Midbrain (tissue), 1 donor: ENCODE results near the gene PLPPR1.
"Not testable (repeated sequence)": the region's sequence is repeated elsewhere in the genome, so short reads cannot be mapped to it uniquely, and the experiment has no call there.

Experiments
- DNase-seq: peaks from one replicate; lab custom pipeline; 2025; lab: John Stamatoyannopoulos, UW

Gene PLPPR1

DNA sequence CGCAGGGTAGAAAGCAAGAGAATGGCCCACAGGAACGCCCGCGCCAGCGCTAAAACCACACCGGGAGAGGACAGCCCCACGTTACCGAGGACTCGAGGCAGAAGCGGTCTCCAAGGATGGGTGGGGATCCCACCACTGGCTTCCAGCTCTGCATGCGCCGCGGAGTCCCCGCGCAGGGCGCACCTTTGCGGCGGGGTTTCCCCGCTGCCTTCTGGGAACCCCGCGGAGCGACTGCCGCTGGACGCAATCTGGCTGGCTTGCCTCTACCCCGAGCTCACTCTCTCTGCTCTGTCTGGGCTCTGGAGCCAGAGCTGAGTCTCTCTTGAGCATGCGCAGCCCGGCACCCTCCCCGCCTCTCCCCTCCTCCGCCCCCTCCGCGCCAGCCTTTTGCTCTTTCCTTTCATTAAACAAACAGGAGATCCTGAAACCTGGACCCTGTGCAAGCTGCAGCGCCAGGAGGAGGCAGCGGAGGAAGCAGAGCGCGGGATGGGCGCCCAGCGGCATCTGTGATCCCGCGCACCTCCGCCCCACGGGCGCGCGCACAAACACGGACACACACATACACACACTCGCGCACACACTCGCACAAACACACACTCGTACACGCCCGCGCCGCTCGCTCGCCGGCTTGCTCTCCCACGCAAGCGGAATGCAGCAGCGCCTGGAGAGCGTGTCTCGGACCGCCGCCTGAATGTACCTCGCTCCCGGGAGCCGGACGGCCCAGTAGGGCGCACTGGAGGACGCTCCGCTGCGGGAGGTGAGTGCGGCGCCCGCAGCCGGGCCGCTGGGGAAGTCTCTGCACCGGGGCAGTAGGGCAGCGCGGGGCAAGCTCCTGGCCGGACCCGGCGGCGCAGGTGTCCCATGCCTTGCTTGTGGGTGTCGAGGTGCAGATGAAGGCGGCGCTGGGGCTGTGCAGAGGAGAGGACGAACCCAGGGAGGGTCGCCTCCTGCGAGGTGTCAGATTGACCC lies at the start of gene PLPPR1:
TSS of gene PLPPR1 (plus strand) at position 382 of the 969 bp plus-strand sequence.
- DNase-seq: peak; percentile 84

DNA sequence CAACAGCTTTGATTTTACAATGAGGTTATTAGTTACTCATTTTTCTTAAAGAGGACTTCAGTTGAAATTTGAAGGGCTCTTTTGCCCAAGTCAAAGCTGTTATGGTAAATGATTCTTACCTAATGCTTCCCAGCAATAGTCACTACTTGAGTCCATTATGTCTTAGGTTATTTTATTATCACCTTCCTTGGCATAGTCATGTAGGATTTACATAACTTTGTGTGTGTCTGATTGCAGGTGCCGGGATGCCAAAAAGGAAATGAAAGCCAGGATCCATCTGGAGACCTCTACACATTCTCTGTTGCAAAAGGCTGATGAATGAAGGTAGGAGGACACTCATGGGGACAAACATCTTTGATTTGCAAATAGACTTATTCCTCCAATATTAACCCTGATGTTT lies 38.8 kb upstream of the PLPPR1 start:
- DNase-seq: no peak

DNA sequence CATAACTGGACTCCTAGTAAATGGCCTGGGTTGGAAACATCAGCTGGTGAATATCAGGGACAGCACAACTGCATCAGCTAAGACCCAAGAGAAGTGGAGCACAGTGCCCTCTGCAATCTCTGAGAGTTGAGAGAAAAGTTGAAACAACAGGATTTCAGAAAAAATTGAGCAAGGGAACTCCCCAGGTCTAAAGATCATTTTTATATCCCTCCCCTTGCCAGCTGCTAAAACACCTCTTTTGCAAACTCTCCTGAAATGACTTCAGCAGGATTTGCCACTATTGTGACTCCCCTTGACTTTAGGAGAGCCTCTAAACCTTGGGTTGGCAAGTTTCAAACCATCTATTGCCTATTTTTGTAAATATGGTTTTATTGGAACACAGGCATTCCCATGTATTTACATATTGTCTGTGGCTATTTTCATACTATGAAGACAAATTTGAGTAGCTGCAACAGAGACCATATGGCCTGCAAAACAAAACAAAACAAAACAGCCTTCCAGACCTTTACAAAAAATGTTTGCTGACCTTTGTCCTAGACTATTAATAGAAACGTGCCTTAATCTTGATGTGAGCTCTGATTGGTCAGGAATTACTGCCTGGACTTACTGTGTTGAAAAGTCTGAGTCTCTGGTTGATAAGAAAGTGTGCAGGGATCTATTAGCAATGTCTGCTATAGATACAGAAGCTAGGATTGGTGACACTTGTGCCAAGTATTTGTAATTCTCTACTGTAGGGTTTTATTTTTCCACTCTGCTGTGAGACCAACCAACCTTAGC lies 37.7 kb upstream of the PLPPR1 start:
- no peak for DNase-seq

- DNase-seq: no peak
Observed at GRCh38 chr9:100992632-100993031, 35.9 kb upstream of the PLPPR1 start.

GRCh38 chr9:100999906-101000544 lies 28.5 kb upstream of the PLPPR1 start:
- no peak for DNase-seq

DNA sequence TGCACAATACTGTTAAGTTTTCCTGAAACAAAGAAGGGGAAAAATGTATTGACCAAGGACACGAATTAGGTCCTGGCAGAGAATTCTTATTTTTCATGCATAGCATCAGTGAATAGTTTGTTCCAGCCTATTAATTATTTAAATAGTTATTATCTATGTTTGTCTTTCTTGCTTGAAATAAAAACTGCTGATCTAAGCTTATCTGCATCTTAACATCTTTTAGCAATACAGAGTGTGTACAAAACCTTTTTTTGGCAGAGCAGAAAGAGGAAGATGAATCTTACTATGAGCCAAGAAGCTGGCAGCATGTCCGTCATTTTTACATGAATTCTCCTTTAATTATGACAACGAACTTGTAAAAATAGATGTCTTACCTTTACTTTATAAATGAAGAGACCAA lies 23.3 kb upstream of the PLPPR1 start:
- DNase-seq: no peak

DNA sequence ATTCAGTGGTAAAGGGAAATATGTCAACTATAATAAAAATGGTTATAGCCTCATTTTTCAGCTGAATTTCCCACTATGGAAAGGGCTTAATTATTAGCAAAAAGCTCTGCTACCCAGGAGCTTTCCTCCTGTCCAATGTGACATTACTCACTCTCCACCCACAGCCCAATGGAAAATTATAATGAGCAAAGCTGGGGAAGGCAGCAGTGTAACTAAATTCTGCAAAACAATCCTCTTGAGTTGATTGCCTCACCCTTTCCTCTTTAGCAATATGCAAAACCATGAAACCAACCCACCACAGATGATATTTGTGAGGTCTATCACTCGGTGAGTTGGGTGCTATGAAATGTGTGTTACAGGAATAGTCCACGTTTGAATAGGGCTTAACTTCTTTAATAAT lies 14.0 kb upstream of the PLPPR1 start:
- no peak for DNase-seq

DNA sequence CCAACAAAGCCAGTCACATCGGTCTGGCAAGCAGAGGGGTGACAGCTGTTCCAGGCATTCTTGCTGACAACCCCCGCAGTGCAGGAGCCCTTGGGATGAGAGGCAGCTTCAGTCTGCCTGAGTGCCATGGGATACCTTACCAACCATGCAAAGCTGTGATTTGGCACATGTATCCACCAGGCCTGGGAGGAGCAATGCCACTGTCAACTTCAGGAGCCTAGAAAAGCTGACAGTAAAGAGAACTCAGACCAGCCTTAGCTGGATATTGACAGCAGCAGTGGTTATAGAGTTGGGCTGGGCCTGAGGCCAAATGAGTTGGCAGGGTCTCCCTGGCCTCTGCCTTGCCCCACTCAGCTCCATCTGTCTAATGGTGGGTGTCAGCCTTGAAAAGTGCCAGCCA lies 10.1 kb upstream of the PLPPR1 start:
- no peak for DNase-seq

GRCh38 chr9:101022704-101023103 lies 5.8 kb upstream of the PLPPR1 start:
- DNase-seq: no peak

GRCh38 chr9:101025940-101026339 lies 2.6 kb upstream of the PLPPR1 start:
- DNase-seq: no peak

DNA sequence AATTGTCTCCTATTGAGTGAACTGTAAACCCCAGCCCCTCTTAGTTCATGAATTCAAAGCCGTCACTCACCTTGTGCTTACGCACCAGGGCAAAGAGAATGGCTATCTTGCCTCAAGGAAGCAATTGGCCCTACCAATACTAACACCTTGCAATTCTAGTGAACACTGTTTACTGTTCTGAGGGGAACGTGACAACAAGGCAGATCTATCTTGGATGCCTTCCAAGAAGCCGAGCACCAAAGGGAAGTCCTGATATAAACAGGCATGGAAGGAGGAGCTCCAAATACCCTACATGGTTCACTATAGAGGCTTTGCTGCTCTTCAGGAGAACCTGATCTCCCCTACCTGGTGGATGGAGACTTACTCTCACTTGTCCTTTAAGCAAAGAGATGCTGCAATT lies 1.7 kb upstream of the PLPPR1 start:
- no peak for DNase-seq

DNA sequence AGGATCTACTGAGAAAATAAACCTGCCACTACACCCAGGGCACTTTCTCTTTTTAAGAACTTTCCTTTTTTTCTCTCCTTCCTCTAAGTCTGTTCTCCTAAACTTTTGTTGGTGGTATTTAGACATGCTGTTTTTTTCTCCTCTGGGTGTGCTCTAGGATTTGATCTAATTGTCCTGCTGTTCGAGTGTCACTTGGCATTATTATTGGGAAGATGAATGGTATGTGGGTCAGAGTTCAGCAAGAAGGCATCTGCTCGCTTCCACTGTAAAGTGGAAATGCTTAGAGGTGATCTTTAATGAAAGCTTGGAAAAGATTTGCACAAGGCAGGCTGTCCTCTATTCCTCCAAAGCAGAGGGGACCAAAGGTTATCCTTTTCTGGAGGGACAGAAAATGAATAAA lies 1.3 kb upstream of the PLPPR1 start:
- no peak for DNase-seq

DNA sequence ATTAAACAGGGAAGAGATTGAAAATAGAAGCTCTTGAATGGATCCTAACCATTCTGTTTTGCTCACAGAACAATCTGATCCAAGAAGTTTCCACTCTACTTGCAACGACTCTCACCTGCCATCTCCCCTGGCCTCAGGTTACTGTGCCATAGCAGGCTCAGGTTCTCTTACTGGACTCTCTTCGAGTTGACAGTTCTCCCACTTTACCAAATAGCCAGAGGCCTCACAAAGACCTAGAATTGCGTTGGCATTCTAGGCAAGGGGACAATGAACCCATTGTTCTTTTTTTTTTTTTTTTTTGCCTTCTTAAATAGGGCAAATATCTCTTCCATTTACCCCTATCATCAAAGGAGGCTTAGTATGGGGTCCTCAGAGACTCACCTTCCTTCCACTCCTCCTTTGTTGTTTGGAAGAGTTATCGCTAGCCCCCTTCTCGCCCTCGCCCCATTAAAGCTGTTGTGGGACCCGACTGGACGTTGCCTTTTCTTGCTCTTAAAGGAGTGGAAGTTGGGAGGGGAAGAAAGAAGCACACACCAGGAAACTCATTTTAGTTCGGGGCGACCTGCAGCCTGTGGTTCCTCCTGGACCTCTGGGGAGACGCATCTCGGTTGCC lies 688 bp upstream of the PLPPR1 start:
- no peak for DNase-seq

GRCh38 chr9:101029315-101030085 lies 973 bp downstream of the PLPPR1 start:
- no peak for DNase-seq

DNA sequence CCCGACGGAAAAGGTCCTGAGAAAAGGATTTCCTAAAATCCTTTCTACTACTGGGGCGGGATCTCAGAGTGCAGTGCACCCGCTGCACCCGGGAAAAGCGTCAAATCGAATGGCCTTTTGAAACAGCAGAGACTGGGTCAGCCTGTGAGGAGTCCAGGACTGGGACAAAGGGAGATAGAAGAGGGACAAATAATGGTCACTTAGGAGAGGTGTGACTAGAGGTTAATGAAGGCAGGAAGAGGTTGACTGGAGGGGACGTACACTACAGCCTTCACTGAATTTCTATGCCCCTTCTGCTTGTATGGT lies 1.5 kb downstream of the PLPPR1 start:
- DNase-seq: no peak

GRCh38 chr9:101032426-101032825 lies 3.9 kb downstream of the PLPPR1 start:
- no peak for DNase-seq

DNA sequence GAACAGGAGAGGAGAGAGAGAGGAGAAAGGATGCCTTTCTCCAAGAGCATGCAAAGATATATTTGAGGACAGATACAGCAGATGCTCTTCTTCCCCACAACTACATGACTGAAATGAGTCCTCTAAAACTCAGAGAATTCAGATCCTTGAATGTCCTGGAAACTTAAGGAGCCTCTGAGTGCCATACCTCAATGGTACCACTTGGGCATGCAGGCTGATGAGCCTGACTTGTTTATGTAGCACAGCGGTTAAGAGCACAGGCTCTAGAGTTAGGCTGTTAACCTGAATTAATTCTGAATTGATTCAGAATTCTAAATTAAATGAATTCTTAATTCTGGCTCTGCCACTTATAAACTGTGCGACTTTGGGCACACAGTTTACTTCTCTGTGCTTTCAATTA lies 5.7 kb downstream of the PLPPR1 start:
- DNase-seq: no peak

DNA sequence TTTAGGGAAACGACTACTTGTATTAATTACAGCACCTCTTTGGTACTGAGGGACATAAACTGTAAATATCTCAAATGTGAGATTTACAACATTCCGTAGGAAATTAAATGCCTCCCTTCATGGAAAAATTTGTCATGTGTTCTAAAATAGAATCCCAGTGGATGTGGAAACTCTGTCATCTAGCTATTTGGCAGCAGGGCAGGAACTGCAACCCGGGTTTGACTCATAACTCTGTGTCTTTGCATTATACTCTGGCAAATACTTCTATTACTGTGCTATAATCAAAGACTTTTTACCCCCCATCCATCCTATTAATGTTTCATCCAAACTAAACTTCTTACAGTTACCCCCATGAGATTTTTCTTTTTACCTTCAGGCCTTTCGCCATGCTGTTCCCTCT lies 6.6 kb downstream of the PLPPR1 start:
- DNase-seq: no peak

GRCh38 chr9:101037430-101037829 lies 8.9 kb downstream of the PLPPR1 start:
- DNase-seq: no peak

DNA sequence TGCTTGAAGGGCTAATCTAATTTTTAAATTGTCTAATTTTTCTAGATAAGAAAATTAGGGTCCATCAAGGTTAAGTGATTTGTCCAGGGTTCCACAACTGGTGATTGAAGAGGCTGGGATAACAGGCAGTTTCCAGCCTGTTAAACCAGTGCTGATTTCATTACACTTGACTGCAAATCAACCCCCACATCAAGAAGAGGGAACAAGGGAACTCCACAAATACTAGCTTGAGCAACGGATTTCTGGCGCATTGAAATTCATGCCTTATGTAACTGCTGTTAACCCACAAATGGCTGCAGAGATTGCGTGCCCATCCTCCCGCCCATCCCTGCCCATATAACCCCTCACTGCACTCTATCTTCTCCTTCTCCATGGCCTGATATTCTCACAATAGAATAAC lies 10.0 kb downstream of the PLPPR1 start:
- no peak for DNase-seq

DNA sequence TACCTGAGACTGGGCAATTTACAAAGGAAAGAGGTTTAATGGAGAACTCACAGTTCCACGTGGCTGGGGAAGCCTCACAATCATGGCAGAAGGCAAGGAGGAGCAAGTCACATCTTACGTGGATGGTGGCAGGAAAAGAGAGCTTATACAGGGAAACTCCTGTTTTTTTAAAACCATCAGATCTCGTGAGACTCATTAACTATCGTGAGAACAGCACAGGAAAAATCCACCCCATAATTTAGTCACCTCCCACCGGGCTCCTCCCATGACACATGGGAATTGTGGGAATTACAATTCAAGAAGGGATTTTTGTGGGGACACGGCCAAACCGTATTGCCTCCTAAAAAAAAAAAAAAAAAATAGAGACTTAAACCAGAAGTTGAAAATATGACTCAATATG lies 11.1 kb downstream of the PLPPR1 start:
- DNase-seq: not testable (repeated sequence)
